ENCODE results near the gene CNTNAP2.
"Not testable (repeated sequence)": the region's sequence is repeated elsewhere in the genome, so short reads cannot be mapped to it uniquely, and the experiment has no call there.

CNTNAP2 gene

GRCh38 chr7:147586526-147586925, 1469.9 kb downstream of the CNTNAP2 start:
- no peaks in the 10 kb centered on the region for H3K36me3 ChIP-seq
- no peaks in the 10 kb centered on the region for H4K20me1 ChIP-seq
- H3K9me3 ChIP-seq (replicated peaks in 1 of 11), result peaks cover 0 to 3% (median 0%) of the 10 kb centered on the region in 11 experiments; a peak in 1 of 22 replicates
- H3K4me2 ChIP-seq, result no peak overlapping the region
- no peak overlapping the region for H3K9ac ChIP-seq
- H3K27me3 ChIP-seq, result no peaks in the 10 kb centered on the region
- peaks cover 0 to 4% (median 0%) of the 10 kb centered on the region in 10 experiments; a peak in 2 of 20 replicates for H3K4me1 ChIP-seq
- no peak overlapping the region for H3K4me3 ChIP-seq
- TF ChIP-seq Cebpa-rat (IDR thresholded peaks at IDR 0.05), result no peak
- H3K27ac ChIP-seq, result no peak overlapping the region

- Histone ChIP-seq H3K27me3 (no peaks in the 10 kb centered on the region), H3K9ac (no peak overlapping the region), H3K4me3 (no peak overlapping the region), H3K27ac (no peak overlapping the region), H3K36me3 (no peaks in the 10 kb centered on the region), H4K20me1 (no peaks in the 10 kb centered on the region), H3K4me1 (no peaks in the 10 kb centered on the region), H3K4me2 (no peak overlapping the region), H3K9me3 (replicated peaks in 1 of 11) (peaks cover under 1 to 9% (median 6%) of the 10 kb centered on the region in 11 experiments; a peak in 15 of 22 replicates)
- TF ChIP-seq Cebpa-rat (IDR thresholded peaks at IDR 0.05), result no peak
These were observed 1476.9 kb downstream of the CNTNAP2 start for GRCh38 chr7:147593271-147594057.

- peaks cover 0 to 6% (median 0%) of the 10 kb centered on the region in 10 experiments; a peak in 4 of 20 replicates for H3K4me1 ChIP-seq
- H4K20me1 ChIP-seq, result no peaks in the 10 kb centered on the region
- no peaks in the 10 kb centered on the region for H3K36me3 ChIP-seq
- H3K27me3 ChIP-seq, result no peaks in the 10 kb centered on the region
- H3K27ac ChIP-seq, result no peak overlapping the region
- TF ChIP-seq Cebpa-rat (IDR thresholded peaks at IDR 0.05), result no peak
- H3K4me2 ChIP-seq, result no peak overlapping the region
- H3K4me3 ChIP-seq, result no peak overlapping the region
- no peak overlapping the region for H3K9ac ChIP-seq
- H3K9me3 ChIP-seq (replicated peaks in 1 of 11), result peaks cover 5 to 17% (median 11%) of the 10 kb centered on the region in 11 experiments; a peak in 15 of 22 replicates
These were observed 1478.4 kb downstream of the CNTNAP2 start for GRCh38 chr7:147595042-147595441.

- H3K9ac ChIP-seq, result not testable (repeated sequence)
These were observed 1482.1 kb downstream of the CNTNAP2 start for GRCh38 chr7:147598687-147599086.

GRCh38 chr7:147605323-147605722, 1488.7 kb downstream of the CNTNAP2 start:
- Histone ChIP-seq H3K4me1 (peaks cover 0 to 4% (median 0%) of the 10 kb centered on the region in 10 experiments; a peak in 5 of 20 replicates), H3K27me3 (no peaks in the 10 kb centered on the region), H4K20me1 (no peaks in the 10 kb centered on the region), H3K9ac (no peak overlapping the region), H3K4me2 (no peak overlapping the region), H3K27ac (no peak overlapping the region), H3K9me3 (replicated peaks in 1 of 11) (no peaks in the 10 kb centered on the region; a peak in 1 of 22 replicates), H3K36me3 (no peaks in the 10 kb centered on the region), H3K4me3 (no peak overlapping the region)
- TF ChIP-seq Cebpa-rat (IDR thresholded peaks at IDR 0.05), result no peak

More at GRCh38 chr7:147598687-147599086, 1482.1 kb downstream of the CNTNAP2 start:
- not testable (repeated sequence) for H3K4me2 ChIP-seq, H3K27me3 ChIP-seq, H4K20me1 ChIP-seq, H3K36me3 ChIP-seq, H3K4me3 ChIP-seq, H3K27ac ChIP-seq
- H3K9me3 ChIP-seq (replicated peaks in 1 of 11), result peaks cover 5 to 17% (median 11%) of the 10 kb centered on the region in 11 experiments; a peak in 15 of 22 replicates
- H3K4me1 ChIP-seq, result peaks cover 0 to 13% (median 0%) of the 10 kb centered on the region in 10 experiments; a peak in 5 of 20 replicates

- H3K4me1 ChIP-seq, result 0 out of 20 replicates have a peak, but pooled peaks cover 0 to 4% (median 0%) of the 10 kb centered on the region in 10 experiments
- H3K27ac ChIP-seq, result no peak overlapping the region
- TF ChIP-seq Cebpa-rat (IDR thresholded peaks at IDR 0.05), result no peak
- no peak overlapping the region for H3K9ac ChIP-seq
- no peak overlapping the region for H3K4me2 ChIP-seq
- no peak overlapping the region for H3K4me3 ChIP-seq
- no peaks in the 10 kb centered on the region; a peak in 1 of 22 replicates for H3K9me3 ChIP-seq (replicated peaks in 1 of 11)
- no peaks in the 10 kb centered on the region for H3K27me3 ChIP-seq
- no peaks in the 10 kb centered on the region for H4K20me1 ChIP-seq
- no peaks in the 10 kb centered on the region for H3K36me3 ChIP-seq
These were observed 1490.7 kb downstream of the CNTNAP2 start for GRCh38 chr7:147607157-147607800.

- Histone ChIP-seq H3K4me1 (0 out of 20 replicates have a peak, but pooled peaks cover 0 to 4% (median 0%) of the 10 kb centered on the region in 10 experiments), H3K27me3 (no peaks in the 10 kb centered on the region), H3K4me2 (no peak overlapping the region), H3K9ac (no peak overlapping the region), H3K36me3 (no peaks in the 10 kb centered on the region), H4K20me1 (no peaks in the 10 kb centered on the region), H3K4me3 (no peak overlapping the region), H3K9me3 (replicated peaks in 1 of 11) (no peaks in the 10 kb centered on the region), H3K27ac (no peak overlapping the region)
- TF ChIP-seq Cebpa-rat (IDR thresholded peaks at IDR 0.05), result no peak
These were observed 1494.8 kb downstream of the CNTNAP2 start for GRCh38 chr7:147611431-147611830.

- H3K4me2 ChIP-seq, result no peak overlapping the region
- H3K9ac ChIP-seq, result no peak overlapping the region
- no peak overlapping the region for H3K4me3 ChIP-seq
- H3K36me3 ChIP-seq, result no peaks in the 10 kb centered on the region
- no peak overlapping the region for H3K27ac ChIP-seq
- H3K27me3 ChIP-seq, result no peaks in the 10 kb centered on the region
- no peaks in the 10 kb centered on the region for H4K20me1 ChIP-seq
- no peak for TF ChIP-seq Cebpa-rat (IDR thresholded peaks at IDR 0.05)
- peaks cover 0 to 14% (median 5%) of the 10 kb centered on the region in 11 experiments; a peak in 7 of 22 replicates for H3K9me3 ChIP-seq (replicated peaks in 1 of 11)
- H3K4me1 ChIP-seq, result no peaks in the 10 kb centered on the region
These were observed 1518.7 kb downstream of the CNTNAP2 start for GRCh38 chr7:147635288-147635687.

GRCh38 chr7:147636553-147636952, 1520.0 kb downstream of the CNTNAP2 start:
- no peak overlapping the region for H3K9ac ChIP-seq
- no peak overlapping the region for H3K4me3 ChIP-seq
- H3K36me3 ChIP-seq, result no peaks in the 10 kb centered on the region
- no peak overlapping the region for H3K27ac ChIP-seq
- no peaks in the 10 kb centered on the region for H3K27me3 ChIP-seq
- H4K20me1 ChIP-seq, result no peaks in the 10 kb centered on the region
- no peaks in the 10 kb centered on the region for H3K4me1 ChIP-seq
- peaks cover 0 to 14% (median 4%) of the 10 kb centered on the region in 11 experiments; a peak in 7 of 22 replicates for H3K9me3 ChIP-seq (replicated peaks in 1 of 11)
- peak in 2 of 11 experiments; percentile 16 to 29; a peak in 1 of 22 replicates for TF ChIP-seq Cebpa-rat (IDR thresholded peaks at IDR 0.05)
- H3K4me2 ChIP-seq, result no peak overlapping the region

Data from BLaER1 treated with 17β-estradiol and CSF1 and Interleukin-3, amounts not matched to agents 10 nM and 100 nM (cell line).